ENCODE data around the gene SIGLEC12.

SIGLEC12 gene

DNA sequence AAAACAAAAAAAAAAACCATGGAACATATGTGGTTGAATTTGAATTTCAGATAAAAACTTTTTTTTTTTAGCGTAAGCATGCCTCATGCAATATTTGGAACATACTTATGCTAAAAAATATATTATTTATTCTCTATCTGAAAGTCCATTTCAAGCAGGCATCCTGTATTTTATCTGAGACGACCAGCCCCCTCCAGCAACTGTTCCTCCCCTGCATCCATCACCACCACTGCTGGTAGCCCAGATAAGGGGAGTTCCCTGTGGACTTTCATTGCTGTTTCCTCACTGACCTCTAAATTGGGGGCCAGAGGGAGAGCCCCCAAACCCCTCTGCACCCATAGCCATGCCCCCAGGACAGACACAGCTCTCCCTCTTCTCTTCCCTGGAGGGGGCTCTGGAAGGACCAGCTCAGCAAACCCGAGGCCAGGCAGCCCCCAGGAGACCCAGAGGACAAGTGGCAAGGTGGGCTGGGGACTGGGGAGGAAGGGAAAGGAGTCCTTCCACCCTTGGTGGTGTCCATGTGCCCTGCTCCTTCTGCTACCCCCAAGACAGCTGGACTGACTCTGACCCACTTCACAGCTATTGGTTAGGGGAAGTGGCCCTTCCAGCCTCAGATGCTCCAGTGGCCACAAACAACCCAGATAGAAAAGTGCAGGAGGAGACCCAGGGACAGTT, 6.6 kb upstream of the SIGLEC12 start:
- DNase-seq (no peak), ATAC-seq (ENCODE audit: insufficient read depth, low read depth) (no peak)
- H3K36me3 ChIP-seq (ENCODE audit: insufficient read depth, low read length), result no peaks in the 10 kb centered on the region
- no peaks in the 10 kb centered on the region for H3K27me3 ChIP-seq (ENCODE audit: insufficient read depth, low read length, poor library complexity)
- no peaks in the 10 kb centered on the region for H3K9me3 ChIP-seq (ENCODE audit: insufficient read depth, low read length, severe bottlenecking)
- TF ChIP-seq, protein P1, sequence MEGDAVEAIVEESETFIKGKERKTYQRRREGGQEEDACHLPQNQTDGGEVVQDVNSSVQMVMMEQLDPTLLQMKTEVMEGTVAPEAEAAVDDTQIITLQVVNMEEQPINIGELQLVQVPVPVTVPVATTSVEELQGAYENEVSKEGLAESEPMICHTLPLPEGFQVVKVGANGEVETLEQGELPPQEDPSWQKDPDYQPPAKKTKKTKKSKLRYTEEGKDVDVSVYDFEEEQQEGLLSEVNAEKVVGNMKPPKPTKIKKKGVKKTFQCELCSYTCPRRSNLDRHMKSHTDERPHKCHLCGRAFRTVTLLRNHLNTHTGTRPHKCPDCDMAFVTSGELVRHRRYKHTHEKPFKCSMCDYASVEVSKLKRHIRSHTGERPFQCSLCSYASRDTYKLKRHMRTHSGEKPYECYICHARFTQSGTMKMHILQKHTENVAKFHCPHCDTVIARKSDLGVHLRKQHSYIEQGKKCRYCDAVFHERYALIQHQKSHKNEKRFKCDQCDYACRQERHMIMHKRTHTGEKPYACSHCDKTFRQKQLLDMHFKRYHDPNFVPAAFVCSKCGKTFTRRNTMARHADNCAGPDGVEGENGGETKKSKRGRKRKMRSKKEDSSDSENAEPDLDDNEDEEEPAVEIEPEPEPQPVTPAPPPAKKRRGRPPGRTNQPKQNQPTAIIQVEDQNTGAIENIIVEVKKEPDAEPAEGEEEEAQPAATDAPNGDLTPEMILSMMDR (IDR thresholded peaks at IDR 0.05; ENCODE audit: borderline replicate concordance, extremely low read depth, low read length, poor library complexity, severe bottlenecking), result no peak
- no peak for TF ChIP-seq EZH2 (IDR thresholded peaks at IDR 0.05; ENCODE audit: borderline replicate concordance, low read depth, low read length, severe bottlenecking)
- no peaks in the 10 kb centered on the region for H3K79me2 ChIP-seq (ENCODE audit: insufficient read depth, low read length)
- H3K27ac ChIP-seq (ENCODE audit: low read length), result no peak overlapping the region
- H4K20me1 ChIP-seq (ENCODE audit: insufficient read depth, low read length), result no peaks in the 10 kb centered on the region
- H3K4me3 ChIP-seq (ENCODE audit: low read depth in 1 of 2, low read length in 2 of 2), result no peak overlapping the region
- no peak overlapping the region for H2AFZ ChIP-seq (ENCODE audit: low read depth, low read length)
- no peaks in the 10 kb centered on the region for H3K4me1 ChIP-seq (ENCODE audit: insufficient read depth, low read length)
- H3K9ac ChIP-seq (ENCODE audit: low read depth, low read length), result no peak overlapping the region
- no peak overlapping the region for H3K4me2 ChIP-seq (ENCODE audit: insufficient read depth, low read length)

DNA sequence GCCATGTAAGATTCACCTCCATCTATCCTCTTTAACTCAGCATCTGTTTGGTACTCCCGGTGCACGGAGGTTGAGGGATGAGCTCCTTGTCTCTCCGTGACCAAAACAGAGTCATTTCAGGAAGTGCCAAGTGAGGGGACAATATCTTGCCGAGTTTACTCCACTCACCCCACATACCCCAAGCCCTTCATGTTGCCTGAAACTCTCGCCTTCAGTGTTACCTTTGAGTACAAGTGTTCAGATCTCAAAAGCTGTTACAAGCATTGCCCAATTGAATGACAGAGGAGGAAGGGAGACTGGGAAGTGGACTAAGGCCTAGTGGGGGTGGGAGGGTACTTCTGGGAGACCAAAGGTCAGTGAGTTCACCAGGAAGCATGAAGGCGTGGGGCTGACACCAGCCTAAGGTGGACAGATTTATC, 6.0 kb upstream of the SIGLEC12 start:
- ATAC-seq (ENCODE audit: insufficient read depth, low read depth) (no peak), DNase-seq (no peak)
- no peaks in the 10 kb centered on the region for H3K79me2 ChIP-seq (ENCODE audit: insufficient read depth, low read length)
- H3K9me3 ChIP-seq (ENCODE audit: insufficient read depth, low read length, severe bottlenecking), result no peaks in the 10 kb centered on the region
- H3K27ac ChIP-seq (ENCODE audit: low read length), result no peak overlapping the region
- H3K4me3 ChIP-seq (ENCODE audit: low read depth in 1 of 2, low read length in 2 of 2), result no peak overlapping the region
- H3K4me2 ChIP-seq (ENCODE audit: insufficient read depth, low read length), result no peak overlapping the region
- H2AFZ ChIP-seq (ENCODE audit: low read depth, low read length), result no peak overlapping the region
- no peaks in the 10 kb centered on the region for H3K36me3 ChIP-seq (ENCODE audit: insufficient read depth, low read length)
- no peaks in the 10 kb centered on the region for H3K27me3 ChIP-seq (ENCODE audit: insufficient read depth, low read length, poor library complexity)
- TF ChIP-seq, protein P1 (IDR thresholded peaks at IDR 0.05; ENCODE audit: borderline replicate concordance, extremely low read depth, low read length, poor library complexity, severe bottlenecking), result no peak
- no peak for TF ChIP-seq EZH2 (IDR thresholded peaks at IDR 0.05; ENCODE audit: borderline replicate concordance, low read depth, low read length, severe bottlenecking)
- no peaks in the 10 kb centered on the region for H4K20me1 ChIP-seq (ENCODE audit: insufficient read depth, low read length)
- H3K4me1 ChIP-seq (ENCODE audit: insufficient read depth, low read length), result no peaks in the 10 kb centered on the region
- H3K9ac ChIP-seq (ENCODE audit: low read depth, low read length), result no peak overlapping the region

DNA sequence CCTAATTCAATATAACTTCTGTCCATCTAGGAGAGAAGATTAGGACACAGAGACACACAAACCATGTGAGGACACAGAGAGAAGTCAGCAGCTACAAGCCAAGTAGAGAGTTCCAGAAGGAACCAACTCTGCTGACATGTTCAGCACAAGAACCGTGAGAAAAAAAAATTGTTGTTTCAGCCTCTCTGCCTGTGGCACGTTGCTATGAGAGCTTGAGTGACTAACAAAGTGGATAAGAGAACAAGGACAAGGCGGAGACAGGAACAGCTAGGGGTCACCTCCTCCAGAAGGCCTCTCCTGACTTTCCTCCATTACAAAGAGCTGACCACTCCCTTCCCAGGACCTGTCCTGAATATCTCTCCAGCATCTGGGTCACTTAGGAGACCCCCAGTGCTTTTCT, 5.6 kb upstream of the SIGLEC12 start:
- Histone ChIP-seq H3K4me2 (ENCODE audit: insufficient read depth, low read length) (no peak overlapping the region), H4K20me1 (ENCODE audit: insufficient read depth, low read length) (no peaks in the 10 kb centered on the region), H3K27ac (ENCODE audit: low read length) (no peak overlapping the region), H2AFZ (ENCODE audit: low read depth, low read length) (no peak overlapping the region), H3K9ac (ENCODE audit: low read depth, low read length) (no peak overlapping the region), H3K27me3 (ENCODE audit: insufficient read depth, low read length, poor library complexity) (no peaks in the 10 kb centered on the region), H3K4me1 (ENCODE audit: insufficient read depth, low read length) (no peaks in the 10 kb centered on the region), H3K36me3 (ENCODE audit: insufficient read depth, low read length) (no peaks in the 10 kb centered on the region), H3K9me3 (ENCODE audit: insufficient read depth, low read length, severe bottlenecking) (no peaks in the 10 kb centered on the region), H3K79me2 (ENCODE audit: insufficient read depth, low read length) (no peaks in the 10 kb centered on the region), H3K4me3 (ENCODE audit: low read depth in 1 of 2, low read length in 2 of 2) (no peak overlapping the region)
- ATAC-seq (ENCODE audit: insufficient read depth, low read depth) (no peak), DNase-seq (no peak)
- TF ChIP-seq, protein P1 (IDR thresholded peaks at IDR 0.05; ENCODE audit: borderline replicate concordance, extremely low read depth, low read length, poor library complexity, severe bottlenecking), result no peak
- TF ChIP-seq EZH2 (IDR thresholded peaks at IDR 0.05; ENCODE audit: borderline replicate concordance, low read depth, low read length, severe bottlenecking), result no peak
